Endothelial cell of umbilical vein (primary cell): ENCODE measurements around the gene EP400. TPM values are rescaled to one million over a fixed set of nuclear protein-coding genes. Genes with fewer than 3 reads are reported as not detected.

Experiments
- BruUV-seq: library from RNA; stranded (reverse); fragments of 400-500 nt; replicated peaks from 2 replicates; lab custom pipeline; 2021; lab: Mats Ljungman, UMichigan
- CTCF ChIA-PET: fragments of 300-600, 350-600 bp; sonication (Branson Sonifier 250); formaldehyde crosslinking; loops from one replicate; lab custom pipeline; 2021; ENCODE audit warnings: antibody characterized with exemption, inconsistent platforms; lab: Charles Lee
- POLR2A ChIA-PET: fragments of 300-600, 350-600 bp; sonication (Branson Sonifier 250); formaldehyde crosslinking; loops from one replicate; lab custom pipeline; 2021; ENCODE audit warnings: antibody characterized with exemption, inconsistent platforms; lab: Charles Lee
- DNase-seq: peaks from one replicate; pipeline ENCODE4 v3.0.0-alpha.2; 2011; ENCODE audit warnings: low read depth, low spot score
- FAIRE-seq: peaks from 2 replicates; lab custom pipeline; 2011; peaks lifted over from hg19 to GRCh38; lab: Jason Lieb, UNC
- H2AFZ ChIP-seq: 2 replicates; pipeline ENCODE4 v1.6.0; 2012; ENCODE audit warnings: low read depth, low read length, control low read depth, inconsistent platforms
- H3K27ac ChIP-seq: 2 replicates; pipeline ENCODE4 v1.5.1; 2011; ENCODE audit warnings: low read depth, mild to moderate bottlenecking, control low read depth, low read length, moderate library complexity; ENCODE audit not compliant: insufficient read depth
- H3K27me3 ChIP-seq, 2 experiments: 2 replicates each; pipeline versions ENCODE4 v1.6.0 to v1.6.1; 2011; ENCODE audit warnings: low read length in 2 of 2, mixed read lengths in 1 of 2; ENCODE audit not compliant: control insufficient read depth in 2 of 2, insufficient read depth in 2 of 2
- H3K36me3 ChIP-seq, 2 experiments: 2 replicates in 1 of 2; 3 replicates in 1 of 2; pipeline ENCODE4 v1.5.1; 2011; ENCODE audit warnings: low read length in 2 of 2, mild to moderate bottlenecking in 1 of 2, moderate library complexity in 1 of 2; ENCODE audit not compliant: control insufficient read depth in 2 of 2, insufficient read depth in 2 of 2; ENCODE audit errors: extremely low read depth in 1 of 2
- H3K4me1 ChIP-seq: 3 replicates; pipeline ENCODE4 v1.5.1; 2011; ENCODE audit warnings: mild to moderate bottlenecking, low read length; ENCODE audit not compliant: control insufficient read depth, insufficient read depth; ENCODE audit errors: extremely low read depth
- H3K4me2 ChIP-seq: 2 replicates; pipeline ENCODE4 v1.6.1; 2011; ENCODE audit warnings: low read length, control low read depth, mixed read lengths; ENCODE audit not compliant: insufficient read depth
- H3K4me3 ChIP-seq, 3 experiments: fragments of 200-600 bp in 1 of 3; sonication (generic), shearing (Covaris generic) in 1 of 3; replicated peaks in 1 of 3; 2 replicates each; pipeline ENCODE4 v1.5.1; 2011 to 2016; ENCODE audit warnings: control low read depth in 3 of 3, low read length in 3 of 3, mild to moderate bottlenecking in 2 of 3, inconsistent platforms in 1 of 3, low read depth in 1 of 3, moderate library complexity in 1 of 3; ENCODE audit not compliant: insufficient read depth in 1 of 3
- H3K79me2 ChIP-seq: 2 replicates; pipeline ENCODE4 v1.6.0; 2012; ENCODE audit warnings: low read length, inconsistent platforms; ENCODE audit not compliant: control insufficient read depth, insufficient read depth
- H3K9ac ChIP-seq: replicated peaks from 2 replicates; pipeline ENCODE3; 2011; ENCODE audit warnings: low read length, control low read depth; ENCODE audit not compliant: insufficient read depth; ENCODE audit errors: extremely low read depth
- H3K9me1 ChIP-seq: replicated peaks from 3 replicates; pipeline ENCODE4 v1.6.0; 2011; ENCODE audit warnings: mild to moderate bottlenecking, low read length; ENCODE audit not compliant: control insufficient read depth, insufficient read depth; ENCODE audit errors: extremely low read depth
- H3K9me3 ChIP-seq: replicated peaks from 2 replicates; pipeline ENCODE4 v1.5.1; 2012; ENCODE audit warnings: low read length, inconsistent platforms; ENCODE audit not compliant: control insufficient read depth, insufficient read depth
- H4K20me1 ChIP-seq: replicated peaks from 2 replicates; pipeline ENCODE3; 2011; ENCODE audit warnings: mild to moderate bottlenecking, low read length; ENCODE audit not compliant: control insufficient read depth, insufficient read depth; ENCODE audit errors: extremely low read depth
- EZH2 ChIP-seq: IDR thresholded peaks from 2 replicates; pipeline ENCODE4 v1.6.1; 2012; ENCODE audit warnings: borderline replicate concordance, low read depth, mild to moderate bottlenecking, moderate library complexity, low read length, inconsistent platforms; ENCODE audit not compliant: severe bottlenecking
- FOS ChIP-seq: IDR thresholded peaks from 2 replicates; pipeline ENCODE4 v1.6.1; 2011; ENCODE audit warnings: mild to moderate bottlenecking, low read length, moderate library complexity, borderline replicate concordance; ENCODE audit not compliant: insufficient read depth
- GATA2 ChIP-seq: IDR thresholded peaks from 2 replicates; pipeline ENCODE4 v1.7.0; 2011; ENCODE audit warnings: low read depth, mild to moderate bottlenecking, moderate library complexity, mixed read lengths, low read length; ENCODE audit not compliant: insufficient read length, insufficient read depth
- JUN ChIP-seq: IDR thresholded peaks from 2 replicates; pipeline ENCODE4 v1.6.1; 2011; ENCODE audit warnings: borderline replicate concordance, low read depth; ENCODE audit not compliant: insufficient read length, insufficient read depth
- MYC ChIP-seq: IDR thresholded peaks from one replicate; pipeline ENCODE4 v1.6.1; 2011; ENCODE audit warnings: mild to moderate bottlenecking, low read depth, low read length
- POLR2A ChIP-seq: IDR thresholded peaks from 2 replicates; pipeline ENCODE4 v1.6.1; 2012; ENCODE audit warnings: low read depth, mild to moderate bottlenecking, control low read depth, low read length
- POLR2AphosphoS5 ChIP-seq: IDR thresholded peaks from 2 replicates; pipeline ENCODE4 v1.6.1; 2012; ENCODE audit warnings: low read depth, mild to moderate bottlenecking, control low read depth, low read length, moderate library complexity; ENCODE audit not compliant: insufficient read depth
- dilution Hi-C: fragments of 300-500 bp; cut with MboI; formaldehyde crosslinking; loops from one replicate; pipeline ENCODE4 v1.15.0; 2019; ENCODE audit warnings: low sequenced_read_pairs; ENCODE audit not compliant: extremely low pct_ligation_motif_present
- intact Hi-C: fragments of 100-400 bp; cut with micrococcal nuclease; formaldehyde crosslinking; loops from one replicate; pipeline ENCODE4 v1.10.0; 2022
- polyA plus RNA-seq, 4 experiments: library from polyadenylated mRNA; depleted of rRNA in 3 of 4; stranded (reverse) in 3 of 4; unstranded in 1 of 4; fragments of >200 nt; gene quantifications; 2 replicates each; pipeline versions ENCODE4 v1.2.1 to v1.2.3, GENCODE V29; 2011 to 2012; ENCODE audit warnings: missing spikeins in 1 of 4
- total RNA-seq: library from RNA; stranded (reverse); gene quantifications from 2 replicates; pipeline ENCODE4 v1.2.3, GENCODE V29; 2021
- TF ChIP-seq, protein P1 (sequence below), 2 donors: IDR thresholded peaks; 1 replicate in 1 of 2; 2 replicates in 1 of 2; pipeline ENCODE4 v1.5.1; 2011; ENCODE audit warnings: low read length in 2 of 2, mild to moderate bottlenecking in 2 of 2, moderate library complexity in 2 of 2, control low read depth in 1 of 2, inconsistent platforms in 1 of 2, low read depth in 1 of 2; ENCODE audit not compliant: insufficient read depth in 1 of 2; ENCODE audit errors: extremely low read depth in 1 of 2
- TF ChIP-seq, protein P2 (sequence below): IDR thresholded peaks from 2 replicates; pipeline ENCODE4 v1.6.1; 2011; ENCODE audit not compliant: insufficient read depth, insufficient read length

The EP400 gene
- total and polyA plus RNA-seq, 2 donors (not counting 3 experiments of a cell fraction or from before 2014, with no cell fraction given): 9.0 to 57.7 TPM

DNA sequence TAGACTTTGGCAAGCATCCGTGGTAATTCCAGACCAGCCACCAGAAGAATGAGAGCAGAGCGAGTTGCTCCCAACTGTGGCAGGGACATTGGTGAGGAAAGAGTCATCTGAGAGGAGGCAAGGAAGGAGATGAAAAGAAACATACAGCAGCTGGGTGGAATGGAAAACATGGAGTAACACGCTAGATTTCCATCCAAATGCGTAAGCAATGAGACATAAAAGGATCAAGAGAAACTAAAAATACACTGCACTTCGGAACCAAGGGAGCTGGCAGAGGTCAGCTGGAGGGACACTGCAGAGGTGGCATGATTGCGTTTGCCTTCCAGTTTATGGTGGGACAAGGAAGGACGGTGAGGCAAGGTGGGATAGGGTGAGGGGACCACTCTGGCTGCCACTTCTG, 111.5 kb downstream of the EP400 start:
- DNase-seq: no peak
- intact Hi-C loops: no loop called here
- no peaks in the 10 kb centered on the region for H3K9me3 ChIP-seq
- H4K20me1 ChIP-seq: no peaks in the 10 kb centered on the region
- TF ChIP-seq MYC (no peak), JUN (no peak), FOS (no peak), POLR2A (no peak), EZH2 (no peak), GATA2 (no peak), POLR2AphosphoS5 (no peak)
- TF ChIP-seq, protein P1, sequence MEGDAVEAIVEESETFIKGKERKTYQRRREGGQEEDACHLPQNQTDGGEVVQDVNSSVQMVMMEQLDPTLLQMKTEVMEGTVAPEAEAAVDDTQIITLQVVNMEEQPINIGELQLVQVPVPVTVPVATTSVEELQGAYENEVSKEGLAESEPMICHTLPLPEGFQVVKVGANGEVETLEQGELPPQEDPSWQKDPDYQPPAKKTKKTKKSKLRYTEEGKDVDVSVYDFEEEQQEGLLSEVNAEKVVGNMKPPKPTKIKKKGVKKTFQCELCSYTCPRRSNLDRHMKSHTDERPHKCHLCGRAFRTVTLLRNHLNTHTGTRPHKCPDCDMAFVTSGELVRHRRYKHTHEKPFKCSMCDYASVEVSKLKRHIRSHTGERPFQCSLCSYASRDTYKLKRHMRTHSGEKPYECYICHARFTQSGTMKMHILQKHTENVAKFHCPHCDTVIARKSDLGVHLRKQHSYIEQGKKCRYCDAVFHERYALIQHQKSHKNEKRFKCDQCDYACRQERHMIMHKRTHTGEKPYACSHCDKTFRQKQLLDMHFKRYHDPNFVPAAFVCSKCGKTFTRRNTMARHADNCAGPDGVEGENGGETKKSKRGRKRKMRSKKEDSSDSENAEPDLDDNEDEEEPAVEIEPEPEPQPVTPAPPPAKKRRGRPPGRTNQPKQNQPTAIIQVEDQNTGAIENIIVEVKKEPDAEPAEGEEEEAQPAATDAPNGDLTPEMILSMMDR (IDR thresholded peaks at IDR 0.05; ENCODE audit: extremely low read depth in 1 of 2, insufficient read depth in 1 of 2, low read depth in 1 of 2, low read length in 2 of 2): no peak
- TF ChIP-seq, protein P2, sequence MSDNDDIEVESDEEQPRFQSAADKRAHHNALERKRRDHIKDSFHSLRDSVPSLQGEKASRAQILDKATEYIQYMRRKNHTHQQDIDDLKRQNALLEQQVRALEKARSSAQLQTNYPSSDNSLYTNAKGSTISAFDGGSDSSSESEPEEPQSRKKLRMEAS: no peak
- no peak overlapping the region for H2AFZ ChIP-seq
- no peaks in the 10 kb centered on the region for H3K27me3 ChIP-seq
- H3K27ac ChIP-seq: no peak overlapping the region
- no peak overlapping the region for H3K4me2 ChIP-seq
- peaks cover 7 to 28% of the 10 kb centered on the region in 2 experiments for H3K36me3 ChIP-seq
- CTCF ChIA-PET: no interaction called here
- no peaks in the 10 kb centered on the region for H3K79me2 ChIP-seq
- H3K9ac ChIP-seq: no peak overlapping the region
- H3K9me1 ChIP-seq: no peaks in the 10 kb centered on the region
- dilution Hi-C loops: no loop called here
- FAIRE-seq: no peak
- H3K4me1 ChIP-seq: no peaks in the 10 kb centered on the region
- POLR2A ChIA-PET: no interaction called here
- no peak overlapping the region for H3K4me3 ChIP-seq
- no TSS peak for BruUV-seq
